Hepatocyte (in vitro differentiated cells): Measurements from ENCODE around the gene RASIP1.

Experiments
- EZH2 ChIP-seq: fragments of 200-600 bp; sonication (generic); IDR thresholded peaks from 2 replicates; pipeline ENCODE4 v1.6.1; 2016; ENCODE audit warnings: antibody characterized with exemption, mild to moderate bottlenecking, borderline replicate concordance
- EZH2phosphoT487 ChIP-seq: fragments of 200-600 bp; sonication (generic); IDR thresholded peaks from one replicate; pipeline ENCODE4 v1.6.1; 2018; ENCODE audit warnings: antibody characterized with exemption, mild to moderate bottlenecking, low read depth, moderate library complexity; ENCODE audit not compliant: unreplicated experiment, severe bottlenecking
- TF ChIP-seq, protein P1 (sequence below): fragments of 200-600 bp; sonication (generic); IDR thresholded peaks from 2 replicates; pipeline ENCODE4 v1.5.1; 2016; ENCODE audit warnings: antibody characterized with exemption, mild to moderate bottlenecking; ENCODE audit not compliant: poor library complexity

DNA sequence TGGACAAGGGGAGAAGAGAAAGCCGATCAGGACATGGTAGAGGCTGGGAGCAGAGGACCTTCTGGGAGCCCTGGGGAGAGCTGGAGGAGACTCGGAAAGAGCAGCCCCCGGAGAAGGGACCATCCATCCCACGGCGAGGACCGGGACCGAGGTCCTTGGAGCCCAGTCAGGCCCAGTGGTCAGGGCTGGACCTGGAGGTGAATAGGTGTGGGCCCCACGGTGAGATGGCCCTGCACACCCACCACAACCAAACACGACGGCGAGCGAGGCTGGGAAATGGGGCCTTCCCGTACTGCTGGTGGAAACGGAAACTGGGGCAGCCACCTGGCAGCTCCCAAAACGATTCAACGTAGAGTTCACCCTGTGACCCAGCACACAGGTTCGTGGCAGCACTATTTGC lies 63.9 kb downstream of the RASIP1 start:
- TF ChIP-seq, protein P1, sequence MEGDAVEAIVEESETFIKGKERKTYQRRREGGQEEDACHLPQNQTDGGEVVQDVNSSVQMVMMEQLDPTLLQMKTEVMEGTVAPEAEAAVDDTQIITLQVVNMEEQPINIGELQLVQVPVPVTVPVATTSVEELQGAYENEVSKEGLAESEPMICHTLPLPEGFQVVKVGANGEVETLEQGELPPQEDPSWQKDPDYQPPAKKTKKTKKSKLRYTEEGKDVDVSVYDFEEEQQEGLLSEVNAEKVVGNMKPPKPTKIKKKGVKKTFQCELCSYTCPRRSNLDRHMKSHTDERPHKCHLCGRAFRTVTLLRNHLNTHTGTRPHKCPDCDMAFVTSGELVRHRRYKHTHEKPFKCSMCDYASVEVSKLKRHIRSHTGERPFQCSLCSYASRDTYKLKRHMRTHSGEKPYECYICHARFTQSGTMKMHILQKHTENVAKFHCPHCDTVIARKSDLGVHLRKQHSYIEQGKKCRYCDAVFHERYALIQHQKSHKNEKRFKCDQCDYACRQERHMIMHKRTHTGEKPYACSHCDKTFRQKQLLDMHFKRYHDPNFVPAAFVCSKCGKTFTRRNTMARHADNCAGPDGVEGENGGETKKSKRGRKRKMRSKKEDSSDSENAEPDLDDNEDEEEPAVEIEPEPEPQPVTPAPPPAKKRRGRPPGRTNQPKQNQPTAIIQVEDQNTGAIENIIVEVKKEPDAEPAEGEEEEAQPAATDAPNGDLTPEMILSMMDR: no peak
- TF ChIP-seq EZH2phosphoT487: no peak
- no peak for TF ChIP-seq EZH2
